GM18520 (cell line): ENCODE results near the gene FBXL17.
"Not testable (repeated sequence)": the region's sequence is repeated elsewhere in the genome, so short reads cannot be mapped to it uniquely, and the experiment has no call there.

Experiments
- ATAC-seq: cut with Tn5 transposase; IDR thresholded peaks from one replicate; pipeline ENCODE4 v1.9.1; 2021; ENCODE audit not compliant: unreplicated experiment

FBXL17 gene

DNA sequence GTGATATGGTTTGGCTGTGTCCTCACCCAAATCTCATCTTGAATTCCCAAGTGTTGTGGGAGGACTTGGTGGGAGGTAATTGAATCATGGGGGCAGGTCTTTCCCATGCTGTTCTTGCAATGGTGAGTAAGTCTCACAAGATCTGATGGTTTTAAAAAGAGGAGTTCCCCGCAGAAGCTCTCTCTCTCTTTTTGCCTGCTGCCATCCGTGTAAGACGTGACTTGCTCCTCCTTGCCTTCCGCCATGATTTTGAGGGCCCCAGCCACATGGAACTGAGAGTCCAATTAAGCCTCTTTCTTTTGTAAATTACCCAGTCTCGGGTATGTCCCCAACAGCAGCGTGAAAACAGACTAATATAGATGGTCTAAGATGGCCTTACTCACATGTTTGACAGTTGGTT lies 210.1 kb downstream of the FBXL17 start:
- no peak for ATAC-seq

DNA sequence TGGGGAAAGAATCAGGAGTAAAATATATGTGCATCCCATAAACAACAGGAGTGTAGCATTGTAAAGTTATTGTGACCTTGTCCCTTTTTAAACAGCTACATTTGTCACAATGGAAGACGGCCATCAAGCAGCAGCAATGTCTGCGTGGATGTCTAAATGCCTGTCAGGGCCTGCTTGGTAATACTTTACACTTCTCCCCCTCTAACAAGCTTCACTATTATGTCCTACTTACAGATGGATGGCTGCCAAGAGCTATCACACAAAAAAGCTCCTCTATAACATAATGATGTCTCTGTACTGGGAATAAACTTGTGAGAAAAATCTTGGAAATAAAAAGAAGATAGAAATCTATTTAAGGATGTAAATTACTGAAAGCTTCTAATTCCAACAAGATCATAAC lies 213.0 kb downstream of the FBXL17 start:
- no peak for ATAC-seq

DNA sequence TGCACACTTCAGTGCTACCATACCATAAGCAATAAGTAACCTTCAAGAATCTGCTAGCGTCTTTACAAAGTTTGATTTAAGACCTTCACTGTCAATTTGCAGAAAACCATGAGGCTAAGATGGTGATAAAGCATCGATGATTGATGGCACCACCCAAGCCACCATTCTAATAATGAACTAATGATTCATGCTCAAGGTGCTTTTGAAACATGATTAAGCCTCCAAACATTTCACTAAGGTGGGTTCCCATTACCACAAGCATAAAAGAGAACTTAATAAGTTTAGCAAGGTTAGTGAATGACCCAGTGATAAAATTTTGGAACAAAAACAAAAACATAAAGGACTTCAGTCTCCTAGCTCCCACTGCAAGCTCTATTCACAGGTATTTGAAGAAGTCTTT lies 214.7 kb downstream of the FBXL17 start:
- no peak for ATAC-seq

GRCh38 chr5:108164574-108164973 lies 217.3 kb downstream of the FBXL17 start:
- ATAC-seq, result no peak

GRCh38 chr5:108152854-108153253 lies 229.0 kb downstream of the FBXL17 start:
- not testable (repeated sequence) for ATAC-seq

DNA sequence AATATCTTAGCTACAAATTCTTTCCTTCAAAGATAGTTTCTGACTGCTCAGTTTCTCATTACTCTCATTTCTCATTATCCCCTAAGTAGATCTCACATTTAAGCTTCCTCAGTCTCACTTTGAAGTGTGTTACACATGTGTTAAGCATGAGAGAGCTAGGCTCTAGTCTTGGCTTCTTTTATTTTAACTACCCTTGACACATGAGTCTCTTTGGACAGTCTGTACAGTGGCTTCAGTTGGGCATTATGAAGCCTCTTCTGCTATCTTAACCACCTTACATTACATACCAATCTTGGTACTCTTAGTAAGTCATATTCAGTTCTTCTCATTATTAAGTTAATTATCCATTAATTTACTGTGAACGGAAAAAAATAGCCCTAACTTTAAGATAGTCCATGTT lies 232.5 kb downstream of the FBXL17 start:
- no peak for ATAC-seq

- peak; percentile 43 for ATAC-seq
Measured at GRCh38 chr5:108148715-108149139, 233.2 kb downstream of the FBXL17 start.

GRCh38 chr5:108146222-108146621 lies 235.7 kb downstream of the FBXL17 start:
- ATAC-seq, result no peak

DNA sequence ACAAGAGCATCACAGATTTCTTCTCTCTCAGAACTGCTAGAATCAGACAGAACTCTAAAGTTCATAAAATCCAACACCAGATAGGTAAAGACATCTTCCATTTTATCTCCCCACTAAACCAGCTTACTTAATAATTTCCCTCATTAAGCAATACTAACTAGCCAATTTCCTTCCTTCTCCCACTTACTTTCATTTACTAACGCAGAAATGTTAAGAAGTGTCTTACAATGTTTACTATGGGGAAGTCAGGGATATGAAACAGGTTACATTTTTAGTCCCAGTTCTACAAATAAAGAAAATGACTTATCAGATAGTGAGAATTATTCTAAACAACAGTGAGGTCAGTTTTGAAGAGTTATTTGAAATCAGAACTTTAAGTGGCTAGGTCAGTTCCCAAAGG lies 236.5 kb downstream of the FBXL17 start:
- no peak for ATAC-seq

GRCh38 chr5:108144332-108144731 lies 237.6 kb downstream of the FBXL17 start:
- ATAC-seq, result no peak

DNA sequence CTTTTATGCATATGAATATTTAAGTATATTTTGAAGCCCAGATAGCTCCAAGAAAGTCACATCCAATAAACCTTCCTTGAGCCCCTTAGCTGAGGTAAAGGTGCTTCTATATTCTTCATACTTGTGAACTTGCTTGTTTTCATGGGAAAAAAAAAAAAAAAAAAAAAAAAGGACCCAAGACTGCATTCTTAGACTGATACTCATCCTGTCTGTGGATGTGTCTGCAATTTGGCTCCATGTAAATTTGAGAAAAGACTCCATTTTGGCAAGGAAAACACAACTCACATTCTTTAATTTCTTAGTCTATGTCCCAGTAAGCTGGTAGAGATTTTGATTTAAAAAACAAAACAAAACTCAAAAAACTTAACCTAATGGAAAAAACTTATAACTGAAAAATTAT lies 238.3 kb downstream of the FBXL17 start:
- ATAC-seq, result no peak

- no peak for ATAC-seq
Measured at GRCh38 chr5:108141676-108142075, 240.2 kb downstream of the FBXL17 start.

DNA sequence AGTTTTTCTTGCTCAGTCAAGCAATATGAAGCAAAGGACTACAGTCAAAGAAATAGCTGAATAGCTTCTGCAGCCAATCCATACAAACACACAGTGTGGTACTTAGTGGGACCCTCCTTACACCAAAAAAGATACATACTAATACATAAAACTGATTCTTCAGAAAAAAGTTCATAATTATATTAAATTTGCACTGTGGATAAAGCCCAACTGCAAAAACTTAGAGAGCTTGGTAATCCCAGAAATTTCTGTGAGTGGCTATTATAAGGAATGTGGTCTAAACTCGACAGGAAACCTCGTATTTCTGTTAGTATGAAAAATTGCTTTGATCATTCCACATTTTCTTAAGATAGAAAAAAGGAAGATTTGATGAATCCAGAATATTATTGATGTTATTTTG lies 245.4 kb downstream of the FBXL17 start:
- no peak for ATAC-seq

DNA sequence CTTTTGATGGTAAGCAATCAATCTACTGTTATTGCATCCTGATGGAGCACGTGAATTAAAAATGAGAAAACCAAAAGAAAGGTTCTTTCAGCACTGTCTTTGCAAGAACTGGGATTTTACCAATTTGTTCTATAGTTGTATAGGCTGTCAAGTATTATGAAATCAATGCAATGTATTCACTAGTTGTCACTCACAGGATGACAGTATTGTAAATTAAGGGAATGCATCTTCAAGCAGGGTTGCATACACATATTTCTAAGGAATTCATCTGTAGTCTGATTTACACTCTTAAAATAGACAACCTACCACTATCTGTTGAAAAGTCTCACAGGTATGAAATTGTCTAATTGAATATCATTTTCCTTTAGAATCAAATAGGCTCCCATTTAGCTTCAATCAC lies 252.8 kb downstream of the FBXL17 start:
- no peak for ATAC-seq

DNA sequence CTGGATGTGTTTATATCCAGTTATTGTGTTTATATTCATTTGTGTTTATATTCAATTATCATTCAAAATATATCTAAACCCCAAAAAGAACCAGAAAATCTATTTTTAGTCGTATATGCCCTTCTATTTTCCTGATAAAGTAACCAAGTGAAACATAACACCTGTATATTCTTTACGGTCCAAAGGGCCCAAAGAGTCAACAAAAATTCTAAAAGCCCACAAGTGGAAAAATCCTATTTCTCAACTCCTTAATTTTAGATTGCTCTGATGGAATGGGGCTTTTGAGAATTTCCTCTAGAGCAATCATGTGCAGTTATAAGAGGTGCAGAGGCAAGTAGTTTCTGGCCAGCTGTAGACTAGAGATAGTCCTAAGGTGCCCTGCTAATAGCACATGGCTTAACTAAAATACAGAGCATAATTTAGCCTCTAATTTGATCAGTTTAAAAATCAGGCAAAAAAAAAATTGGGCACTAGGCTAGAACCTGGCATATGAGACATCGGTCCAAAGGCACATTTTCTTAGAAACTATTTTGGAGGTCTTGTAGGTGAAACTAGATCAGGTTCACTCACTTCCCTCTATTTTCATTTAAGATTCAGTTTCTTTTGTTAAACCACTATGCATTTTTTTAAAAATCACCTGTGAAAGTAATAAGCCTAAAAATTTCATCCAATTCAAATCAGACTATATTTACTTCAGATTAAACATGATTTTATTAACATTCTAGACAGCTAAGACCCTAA lies 256.0 kb downstream of the FBXL17 start:
- ATAC-seq, result no peak

DNA sequence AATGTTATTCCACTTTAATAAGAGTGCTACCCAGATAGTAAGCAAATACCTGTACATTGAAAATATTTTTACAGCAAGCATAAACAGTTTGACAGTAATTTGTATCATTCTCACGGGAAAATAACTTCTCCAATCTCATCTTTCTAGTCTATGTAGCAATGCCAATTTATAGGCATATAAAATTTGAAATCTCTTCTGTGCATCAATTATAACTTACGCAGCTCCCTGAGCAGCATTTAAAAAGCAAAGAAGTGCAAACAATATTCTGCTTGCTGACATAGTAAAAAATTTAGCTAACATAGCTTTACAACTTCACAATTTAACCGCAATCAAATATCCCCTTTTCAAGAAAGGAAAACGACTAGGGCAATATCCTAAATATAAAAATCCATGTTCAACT lies 257.3 kb downstream of the FBXL17 start:
- no peak for ATAC-seq

DNA sequence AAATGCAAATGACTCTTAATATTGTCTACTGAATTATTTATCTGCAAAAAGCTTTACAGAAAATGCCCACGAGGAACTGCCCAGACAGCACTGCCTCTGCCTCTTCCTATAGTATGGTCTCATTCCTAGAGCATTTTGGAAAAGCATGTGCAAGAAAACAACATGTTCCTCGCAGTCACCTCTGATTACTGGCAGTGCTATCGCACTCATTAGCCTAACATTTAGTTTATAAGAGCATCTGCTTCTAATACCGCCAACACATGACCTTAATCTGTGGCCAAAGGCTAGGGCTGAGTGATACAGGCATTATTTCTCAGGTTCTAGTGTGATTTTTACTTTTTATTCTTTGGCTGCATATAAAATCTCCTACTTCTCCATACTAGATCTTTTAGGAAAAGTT lies 259.2 kb downstream of the FBXL17 start:
- ATAC-seq, result no peak

DNA sequence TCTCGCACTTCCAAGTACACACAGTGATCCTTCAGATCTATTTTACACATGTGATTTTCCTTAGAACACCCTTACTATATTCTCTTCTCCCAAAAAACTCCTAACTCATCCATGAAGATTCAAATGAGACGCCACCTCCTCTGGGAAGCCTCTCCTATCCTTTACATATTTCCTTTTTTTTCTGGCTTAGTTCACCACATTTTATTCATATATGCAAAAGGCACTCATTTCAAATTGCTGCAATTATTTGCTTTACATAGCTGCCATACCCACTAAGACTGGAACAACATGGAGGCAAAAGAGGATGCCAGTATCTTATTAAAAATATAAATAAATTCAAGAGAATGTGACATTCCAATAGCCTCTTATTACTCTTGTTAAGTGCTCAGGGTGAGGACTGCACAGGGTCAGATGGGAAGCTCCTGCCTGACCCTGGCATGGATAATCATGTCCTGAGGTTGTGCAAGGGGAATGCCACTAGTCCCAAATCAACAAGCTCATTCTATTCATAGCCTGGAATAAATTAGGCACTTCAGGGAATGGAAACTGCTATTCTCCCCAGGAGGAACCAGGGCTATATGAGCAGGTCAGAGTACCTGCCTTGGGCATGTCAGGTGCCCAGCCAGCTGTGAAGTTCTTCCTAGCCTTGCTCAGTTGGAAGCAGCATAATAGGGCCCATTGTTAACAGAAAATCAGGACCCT lies 262.9 kb downstream of the FBXL17 start:
- ATAC-seq, result no peak

- no peak for ATAC-seq
Measured at GRCh38 chr5:108115673-108116072, 266.2 kb downstream of the FBXL17 start.

GRCh38 chr5:108113950-108114349 lies 267.9 kb downstream of the FBXL17 start:
- ATAC-seq, result no peak

GRCh38 chr5:108111736-108112135 lies 270.2 kb downstream of the FBXL17 start:
- ATAC-seq, result no peak

- no peak for ATAC-seq
Measured at GRCh38 chr5:108109059-108109458, 272.8 kb downstream of the FBXL17 start.

GRCh38 chr5:108104448-108104847 lies 277.4 kb downstream of the FBXL17 start:
- no peak for ATAC-seq
